MV-4-11 (cell line): ENCODE measurements around the gene ACTR3C.
A peak's percentile ranks its signal among the peaks of the same experiment; 100 is the strongest.
"Not testable (repeated sequence)": the region's sequence is repeated elsewhere in the genome, so short reads cannot be mapped to it uniquely, and the experiment has no call there.

Experiments used
- DNase-seq: peaks from one replicate; lab custom pipeline; 2025; lab: John Stamatoyannopoulos, UW

The ACTR3C gene

GRCh38 chr7:150283111-150283510 is 40.2 kb downstream of the ACTR3C start:
- peak; percentile 49 for DNase-seq

- DNase-seq, result not testable (repeated sequence)
These were observed 41.5 kb downstream of the ACTR3C start for GRCh38 chr7:150281681-150282403.

- not testable (repeated sequence) for DNase-seq
These were observed 45.0 kb downstream of the ACTR3C start for GRCh38 chr7:150278383-150278782.

GRCh38 chr7:150276132-150276695 is 47.1 kb downstream of the ACTR3C start:
- peak; percentile 3 for DNase-seq

GRCh38 chr7:150271898-150272297 is 51.4 kb downstream of the ACTR3C start:
- DNase-seq, result not testable (repeated sequence)

GRCh38 chr7:150270101-150270824 is 53.1 kb downstream of the ACTR3C start:
- not testable (repeated sequence) for DNase-seq

- DNase-seq, result not testable (repeated sequence)
These were observed 54.5 kb downstream of the ACTR3C start for GRCh38 chr7:150268798-150269197.

- not testable (repeated sequence) for DNase-seq
These were observed 55.1 kb downstream of the ACTR3C start for GRCh38 chr7:150268287-150268686.

GRCh38 chr7:150266953-150267665 is 56.2 kb downstream of the ACTR3C start:
- peak; percentile 8 for DNase-seq

- DNase-seq, result not testable (repeated sequence)
These were observed 60.7 kb downstream of the ACTR3C start for GRCh38 chr7:150262656-150263055.

GRCh38 chr7:150247745-150248144 is 75.6 kb downstream of the ACTR3C start:
- DNase-seq, result not testable (repeated sequence)

GRCh38 chr7:150245208-150245607 is 78.1 kb downstream of the ACTR3C start:
- DNase-seq, result not testable (repeated sequence)

- DNase-seq, result not testable (repeated sequence)
These were observed 80.4 kb downstream of the ACTR3C start for GRCh38 chr7:150242935-150243334.

- not testable (repeated sequence) for DNase-seq
These were observed 97.9 kb downstream of the ACTR3C start for GRCh38 chr7:150225444-150225843.

GRCh38 chr7:150222083-150222972 is 101.0 kb downstream of the ACTR3C start:
- not testable (repeated sequence) for DNase-seq

- DNase-seq, result not testable (repeated sequence)
These were observed 102.6 kb downstream of the ACTR3C start for GRCh38 chr7:150220673-150221181.

GRCh38 chr7:150219941-150220658 is 103.2 kb downstream of the ACTR3C start:
- DNase-seq, result not testable (repeated sequence)

GRCh38 chr7:150206848-150207247 is 116.5 kb downstream of the ACTR3C start:
- peak; percentile 81 for DNase-seq

GRCh38 chr7:150205866-150206265 is 117.5 kb downstream of the ACTR3C start:
- DNase-seq, result not testable (repeated sequence)

GRCh38 chr7:150204577-150204976 is 118.8 kb downstream of the ACTR3C start:
- not testable (repeated sequence) for DNase-seq
